Head of caudate nucleus (tissue), 42 donors: Measurements from ENCODE around the gene NOD2.
A peak's percentile ranks its signal among the peaks of the same experiment; 100 is the strongest.

Experiments
- DNase-seq, 42 donors: peaks; one replicate each; pipeline versions ENCODE4 v3.0.0 to v3.0.0-alpha.2; 2020 to 2021; ENCODE audit warnings: mixed read lengths in 7 of 42
- intact Hi-C: fragments of 100-400 bp; cut with DNase I; formaldehyde crosslinking; loops from one replicate; pipeline ENCODE4 v1.15.0; 2022

NOD2 gene

DNA sequence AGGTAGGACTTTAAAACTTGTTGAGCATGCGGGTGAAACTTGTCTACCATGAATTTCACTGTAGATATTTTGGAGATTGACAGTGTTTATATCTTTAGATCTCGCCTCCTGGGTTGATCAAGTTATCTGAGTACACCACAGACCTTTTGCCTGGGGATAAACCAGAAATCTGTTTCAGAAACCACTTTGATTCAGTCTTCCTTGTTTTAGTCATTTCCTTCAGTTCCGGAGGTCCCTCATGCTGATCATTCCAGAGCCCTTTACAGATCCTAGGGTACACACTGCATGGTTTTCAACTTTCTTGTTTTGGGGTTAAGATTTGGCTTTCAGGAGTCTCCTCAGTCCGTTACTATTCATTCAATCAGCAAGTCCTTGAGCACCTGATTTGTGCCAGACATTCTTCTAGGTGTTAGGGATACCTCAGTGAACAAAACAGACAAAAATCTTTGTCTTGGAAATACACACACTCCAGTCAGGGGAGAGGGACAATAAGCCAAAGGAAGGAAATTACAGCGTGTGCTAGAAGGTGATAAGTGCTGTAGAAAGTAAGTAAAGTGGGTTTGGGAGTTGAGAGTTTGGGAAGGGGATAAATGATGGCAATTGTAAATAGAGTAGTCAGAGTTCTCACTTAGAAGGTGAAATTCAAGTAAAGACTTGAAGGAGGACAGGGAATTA lies 12.2 kb downstream of the NOD2 start:
- intact Hi-C loops, result no loop called here
- no peak for DNase-seq

DNA sequence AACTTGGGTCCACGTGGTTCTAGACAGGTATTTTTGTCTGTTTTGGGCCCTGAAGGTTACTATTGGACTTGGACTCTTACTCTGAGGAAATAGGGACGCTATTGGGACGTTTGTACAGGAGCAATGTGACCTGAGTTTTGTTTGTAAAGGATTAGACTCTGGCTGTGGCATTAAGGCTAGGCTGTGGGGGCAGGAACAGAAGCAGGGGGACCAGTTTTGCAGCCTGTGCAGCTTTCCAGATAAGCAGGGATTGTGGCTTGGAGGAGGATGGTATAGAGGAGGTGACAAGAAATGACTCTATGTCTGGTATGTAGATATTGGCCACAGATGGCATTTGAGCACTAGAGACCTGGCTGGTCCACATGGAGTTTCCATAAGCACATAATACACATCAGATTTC lies 12.8 kb downstream of the NOD2 start:
- intact Hi-C loops, result no loop called here
- no peak for DNase-seq

GRCh38 chr16:50708373-50709060 lies 15.1 kb downstream of the NOD2 start:
- intact Hi-C loops, result no loop called here
- DNase-seq, result no peak

DNA sequence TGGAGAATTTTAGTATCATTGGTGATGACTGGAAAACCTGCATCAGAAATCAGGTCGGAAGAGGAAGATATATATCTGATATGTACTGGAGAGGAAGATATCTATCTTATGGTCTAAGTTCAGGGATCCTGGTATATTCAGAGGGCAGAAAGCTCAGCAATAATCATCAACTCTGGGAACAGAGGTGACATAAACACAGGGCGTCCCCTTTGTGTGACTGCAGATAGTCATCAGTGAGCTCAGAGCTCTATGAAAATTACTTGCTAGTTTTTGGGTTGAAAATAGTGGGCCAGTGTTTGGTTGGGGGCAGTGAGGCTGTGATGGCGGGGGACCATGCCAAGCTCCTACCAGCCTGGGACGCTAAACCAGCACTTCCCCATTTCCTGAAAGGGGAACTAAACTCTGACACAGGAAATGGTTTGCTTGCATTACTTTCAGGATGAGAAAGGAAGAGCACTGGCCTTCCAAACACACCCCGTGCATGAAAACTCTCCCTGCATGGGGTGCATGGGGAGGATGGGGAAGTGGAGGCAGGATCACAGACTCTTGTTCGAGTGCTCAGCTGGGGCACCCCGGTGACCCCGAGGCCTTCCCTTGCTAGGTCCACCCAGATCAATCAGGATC lies 15.8 kb downstream of the NOD2 start:
- intact Hi-C loops, result no loop called here
- DNase-seq, result peak in 3 of 42 donors; percentile 5 to 24 (median 14)

GRCh38 chr16:50709980-50710379 lies 16.6 kb downstream of the NOD2 start:
- intact Hi-C loops, result no loop called here
- DNase-seq, result no peak

GRCh38 chr16:50711040-50711439 lies 17.6 kb downstream of the NOD2 start:
- no peak for DNase-seq

GRCh38 chr16:50711862-50712559 lies 18.6 kb downstream of the NOD2 start:
- DNase-seq, result peak; percentile 66 to 93 (median 84)

More at GRCh38 chr16:50711040-50711439, 17.6 kb downstream of the NOD2 start:
- intact Hi-C loops, result no loop called here

GRCh38 chr16:50712560-50712898 lies 19.1 kb downstream of the NOD2 start:
- intact Hi-C loops, result no loop called here
- no peak for DNase-seq

More at GRCh38 chr16:50711862-50712559, 18.6 kb downstream of the NOD2 start:
- intact Hi-C loops, result no loop called here

DNA sequence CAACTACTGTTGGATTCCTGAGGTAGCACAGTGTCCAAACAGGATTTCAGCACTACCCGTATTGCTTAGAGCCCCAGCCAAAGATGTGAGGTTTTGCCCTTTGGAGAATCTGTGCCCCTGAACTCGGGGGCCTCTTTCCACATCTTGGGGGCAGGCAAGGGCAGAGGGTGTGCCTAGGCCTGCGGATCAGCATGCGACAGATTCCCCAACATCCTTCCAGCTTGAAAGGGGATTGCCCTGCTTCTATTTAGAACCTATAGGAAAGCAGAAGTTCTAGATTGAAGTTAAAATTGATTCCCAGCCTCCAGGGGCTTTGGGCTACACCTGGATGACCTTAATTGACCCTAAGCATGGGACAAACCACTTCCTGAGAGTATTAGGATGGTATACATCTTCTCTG lies 19.6 kb downstream of the NOD2 start:
- intact Hi-C loops, result no loop called here
- DNase-seq, result no peak

GRCh38 chr16:50717091-50717490 lies 23.7 kb downstream of the NOD2 start:
- intact Hi-C loops, result no loop called here
- DNase-seq, result no peak

- intact Hi-C loops, result no loop called here
- DNase-seq, result no peak
These were observed 24.1 kb downstream of the NOD2 start for GRCh38 chr16:50717494-50717893.

- DNase-seq, result no peak
- intact Hi-C loops, result no loop called here
These were observed 24.8 kb downstream of the NOD2 start for GRCh38 chr16:50718061-50718760.

DNA sequence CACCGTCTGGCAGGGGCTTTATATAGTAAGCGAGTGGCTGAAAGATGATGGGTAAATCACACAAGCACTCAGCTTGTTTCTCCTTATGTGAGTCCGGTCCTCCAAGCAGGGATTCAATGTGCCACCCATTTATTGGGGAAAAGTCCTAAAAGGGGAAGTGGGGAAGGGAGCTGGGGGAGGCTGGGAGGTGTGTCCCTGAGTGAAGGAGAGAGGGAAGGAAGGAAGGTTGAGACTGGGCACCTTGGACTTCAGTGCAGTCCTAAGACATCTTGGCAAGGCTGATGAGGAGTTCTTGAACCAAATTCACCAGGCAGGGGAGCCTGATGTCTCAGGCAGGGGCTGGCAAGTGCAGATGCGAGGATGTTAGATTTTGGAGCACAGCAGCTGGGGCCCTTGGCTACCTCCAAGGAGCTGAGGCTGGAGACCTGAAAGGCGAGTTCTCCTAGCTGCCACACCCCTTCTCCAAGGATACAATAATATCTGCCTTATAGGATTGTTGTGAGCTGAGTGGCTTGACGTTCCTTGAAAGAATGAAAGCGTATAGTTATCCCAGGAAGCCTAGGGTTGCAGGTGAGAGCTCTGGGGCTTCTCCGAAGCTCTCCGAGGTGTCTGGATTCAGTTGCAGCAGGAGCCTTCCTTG lies 25.5 kb downstream of the NOD2 start:
- intact Hi-C loops, result no loop called here

GRCh38 chr16:50719401-50720337 lies 26.3 kb downstream of the NOD2 start:
- intact Hi-C loops, result no loop called here
- DNase-seq, result no peak

More for the DNA sequence above, 25.5 kb downstream of the NOD2 start:
- no peak for DNase-seq

DNA sequence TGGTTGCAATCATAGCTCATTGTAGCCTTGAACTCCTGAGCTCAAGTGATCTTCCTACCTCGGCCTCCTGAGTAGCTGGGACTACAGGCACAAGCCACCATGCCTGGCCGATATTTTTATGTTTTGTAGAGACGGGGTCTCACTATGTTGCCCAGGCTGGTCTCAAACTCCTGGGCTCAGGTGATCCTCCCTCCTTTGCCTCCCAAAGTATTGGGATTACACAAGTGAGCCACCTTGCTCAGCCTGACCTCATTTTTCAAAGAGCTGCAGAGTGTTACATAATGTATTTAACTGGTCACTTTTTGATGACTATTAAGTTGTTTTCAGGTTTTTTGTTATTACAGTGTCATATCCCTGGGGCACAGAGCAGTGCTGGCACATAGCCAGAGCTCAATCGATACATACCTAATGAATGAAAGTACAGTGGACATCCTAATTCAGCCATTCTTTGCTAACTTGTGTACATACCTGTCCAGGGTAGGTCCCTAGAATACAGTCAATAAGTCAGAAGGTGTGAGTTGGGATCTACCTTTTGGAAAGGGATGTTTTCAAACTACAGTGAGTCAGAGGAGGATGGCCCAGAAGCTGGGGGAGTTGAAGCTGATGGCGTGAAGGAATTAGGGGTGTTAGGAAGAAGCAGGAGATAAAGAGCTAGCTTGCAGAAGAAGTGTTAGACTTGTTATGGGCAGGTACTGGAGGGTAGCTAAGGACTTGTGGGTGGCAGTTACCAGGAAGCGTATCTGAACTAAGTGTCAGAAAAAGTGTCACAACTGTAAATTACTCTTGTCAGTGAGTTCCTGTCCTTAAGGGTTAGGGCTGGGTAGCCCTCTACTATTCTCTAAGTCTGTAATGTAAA lies 28.4 kb downstream of the NOD2 start:
- intact Hi-C loops, result no loop called here
- DNase-seq, result no peak

DNA sequence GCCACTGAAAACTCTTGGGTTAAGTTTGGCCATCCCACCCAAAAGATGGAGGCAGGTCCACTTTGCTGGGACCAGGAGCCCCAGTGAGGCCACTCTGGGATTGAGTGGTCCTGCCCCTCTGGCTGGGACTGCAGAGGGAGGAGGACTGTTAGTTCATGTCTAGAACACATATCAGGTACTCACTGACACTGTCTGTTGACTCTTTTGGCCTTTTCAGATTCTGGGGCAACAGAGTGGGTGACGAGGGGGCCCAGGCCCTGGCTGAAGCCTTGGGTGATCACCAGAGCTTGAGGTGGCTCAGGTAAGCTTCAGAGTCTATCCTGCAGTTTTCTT lies 29.0 kb downstream of the NOD2 start:
- DNase-seq, result no peak

DNA sequence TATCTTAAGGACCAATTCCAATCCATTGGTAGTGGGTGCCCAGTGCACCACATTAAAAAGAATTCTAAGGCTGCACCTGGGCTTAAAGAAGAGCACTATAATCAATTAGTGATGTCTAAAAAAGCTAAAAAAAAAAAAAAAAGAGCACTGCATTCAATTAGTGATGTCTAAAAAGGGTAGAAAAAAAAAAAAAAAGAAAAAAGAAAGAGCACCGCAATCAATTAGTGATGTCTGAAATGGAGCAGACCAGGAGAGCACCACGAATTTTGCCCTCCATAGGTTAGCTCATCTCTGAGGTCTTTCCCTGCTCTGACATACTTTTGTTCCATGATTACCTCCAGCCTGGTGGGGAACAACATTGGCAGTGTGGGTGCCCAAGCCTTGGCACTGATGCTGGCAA lies 29.6 kb downstream of the NOD2 start:
- no peak for DNase-seq
- intact Hi-C loops, result no loop called here

More for the DNA sequence above, 29.0 kb downstream of the NOD2 start:
- intact Hi-C loops, result no loop called here
